Bladder microvascular endothelial cell (primary cell): ENCODE data around the gene PCDHA11. TPM values are rescaled to one million over a fixed set of nuclear protein-coding genes. Genes with fewer than 3 reads are reported as not detected.

Experiments
- total RNA-seq: library from RNA; depleted of rRNA; stranded (reverse); fragments of >200 nt; gene quantifications from 2 replicates; pipeline ENCODE4 v1.2.3, GENCODE V29; 2014

PCDHA11 gene, protein sequence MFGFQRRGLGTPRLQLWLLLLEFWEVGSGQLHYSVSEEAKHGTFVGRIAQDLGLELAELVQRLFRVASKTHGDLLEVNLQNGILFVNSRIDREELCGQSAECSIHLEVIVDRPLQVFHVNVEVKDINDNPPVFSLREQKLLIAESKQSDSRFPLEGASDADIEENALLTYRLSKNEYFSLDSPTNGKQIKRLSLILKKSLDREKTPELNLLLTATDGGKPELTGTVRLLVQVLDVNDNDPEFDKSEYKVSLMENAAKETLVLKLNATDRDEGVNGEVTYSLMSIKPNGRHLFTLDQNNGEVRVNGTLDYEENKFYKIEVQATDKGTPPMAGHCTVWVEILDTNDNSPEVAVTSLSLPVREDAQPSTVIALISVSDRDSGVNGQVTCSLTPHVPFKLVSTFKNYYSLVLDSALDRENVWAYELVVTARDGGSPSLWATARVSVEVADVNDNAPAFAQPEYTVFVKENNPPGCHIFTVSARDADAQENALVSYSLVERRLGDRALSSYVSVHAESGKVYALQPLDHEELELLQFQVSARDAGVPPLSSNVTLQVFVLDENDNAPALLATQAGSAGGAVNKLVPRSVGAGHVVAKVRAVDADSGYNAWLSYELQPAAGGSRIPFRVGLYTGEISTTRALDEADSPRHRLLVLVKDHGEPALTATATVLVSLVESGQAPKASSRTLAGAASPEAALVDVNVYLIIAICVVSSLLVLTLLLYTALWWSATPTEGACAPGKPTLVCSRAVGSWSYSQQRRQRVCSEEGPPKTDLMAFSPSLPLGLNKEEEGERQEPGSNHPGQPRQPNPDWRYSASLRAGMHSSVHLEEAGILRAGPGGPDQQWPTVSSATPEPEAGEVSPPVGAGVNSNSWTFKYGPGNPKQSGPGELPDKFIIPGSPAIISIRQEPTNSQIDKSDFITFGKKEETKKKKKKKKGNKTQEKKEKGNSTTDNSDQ
- total RNA-seq = under 0.01 and 0.13 TPM in 2 replicates

DNA sequence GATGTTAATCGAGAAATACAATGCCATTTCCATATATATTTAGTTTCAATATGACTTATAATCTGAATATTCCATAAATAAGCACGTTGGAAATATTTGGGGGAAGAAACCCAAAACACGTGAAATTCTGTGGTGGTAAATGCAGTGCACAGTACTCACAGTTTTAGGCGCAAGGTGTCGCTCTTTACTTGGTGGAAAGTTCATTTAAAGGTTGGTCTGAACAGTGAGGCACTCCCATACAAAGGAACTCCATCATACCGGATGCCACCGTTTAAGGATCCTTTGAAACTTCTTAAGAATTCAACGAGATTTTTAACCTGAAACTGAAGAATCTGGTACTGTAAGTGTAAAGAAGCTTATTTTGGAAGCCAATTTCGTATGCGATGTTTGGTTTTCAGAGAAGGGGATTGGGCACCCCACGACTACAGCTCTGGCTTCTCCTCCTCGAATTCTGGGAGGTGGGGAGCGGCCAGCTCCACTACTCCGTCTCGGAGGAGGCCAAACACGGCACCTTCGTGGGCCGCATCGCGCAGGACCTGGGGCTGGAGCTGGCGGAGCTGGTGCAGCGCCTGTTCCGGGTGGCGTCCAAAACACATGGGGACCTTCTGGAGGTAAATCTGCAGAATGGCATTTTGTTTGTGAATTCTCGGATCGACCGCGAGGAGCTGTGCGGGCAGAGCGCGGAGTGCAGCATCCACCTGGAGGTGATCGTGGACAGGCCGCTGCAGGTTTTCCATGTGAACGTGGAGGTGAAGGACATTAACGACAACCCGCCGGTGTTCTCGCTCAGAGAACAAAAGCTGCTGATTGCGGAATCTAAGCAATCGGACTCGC lies at the start of gene PCDHA11:
Gene PCDHA11, plus strand, starts transcription at position 237 of the 834 bp plus-strand sequence. Its CDS starts 147 bp downstream, at position 384.

DNA sequence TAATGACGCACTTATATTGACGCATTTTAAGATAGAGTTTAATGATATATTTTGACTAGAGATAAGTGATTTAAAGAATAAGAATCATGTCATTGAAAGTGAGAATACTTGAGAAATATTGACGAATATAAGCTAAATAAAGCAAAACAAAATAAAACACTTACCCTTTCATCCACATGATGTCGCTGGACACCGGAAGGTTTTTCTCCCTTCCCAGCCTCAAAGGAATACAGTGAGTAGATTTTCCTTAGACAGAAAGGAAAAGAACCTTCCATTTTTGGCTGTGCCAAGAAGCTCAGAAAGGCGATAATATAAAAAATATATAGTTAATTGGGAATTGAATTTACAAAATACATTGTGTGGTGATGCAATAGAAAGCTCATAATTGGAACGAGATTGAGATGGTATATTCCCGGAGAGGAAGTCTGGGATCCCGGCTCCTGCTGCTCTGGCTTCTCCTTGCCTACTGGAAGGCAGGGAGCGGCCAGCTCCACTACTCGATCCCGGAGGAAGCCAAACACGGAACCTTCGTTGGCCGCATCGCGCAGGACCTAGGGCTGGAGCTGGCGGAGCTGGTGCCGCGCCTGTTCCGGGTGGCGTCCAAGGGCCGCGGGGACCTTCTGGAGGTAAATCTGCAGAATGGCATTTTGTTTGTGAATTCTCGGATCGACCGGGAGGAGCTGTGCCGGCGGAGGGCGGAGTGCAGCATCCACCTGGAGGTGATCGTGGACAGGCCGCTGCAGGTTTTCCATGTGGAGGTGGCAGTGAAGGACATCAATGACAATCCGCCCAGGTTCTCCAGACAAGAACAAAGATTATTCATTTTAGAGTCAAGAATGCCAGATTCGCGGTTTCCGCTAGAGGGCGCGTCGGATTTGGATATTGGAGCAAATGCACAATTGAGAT lies 47.1 kb upstream of the PCDHA11 start, which contains the start of gene PCDHA5:
Gene PCDHA5, plus strand, starts transcription at position 239 of the 906 bp plus-strand sequence.

DNA sequence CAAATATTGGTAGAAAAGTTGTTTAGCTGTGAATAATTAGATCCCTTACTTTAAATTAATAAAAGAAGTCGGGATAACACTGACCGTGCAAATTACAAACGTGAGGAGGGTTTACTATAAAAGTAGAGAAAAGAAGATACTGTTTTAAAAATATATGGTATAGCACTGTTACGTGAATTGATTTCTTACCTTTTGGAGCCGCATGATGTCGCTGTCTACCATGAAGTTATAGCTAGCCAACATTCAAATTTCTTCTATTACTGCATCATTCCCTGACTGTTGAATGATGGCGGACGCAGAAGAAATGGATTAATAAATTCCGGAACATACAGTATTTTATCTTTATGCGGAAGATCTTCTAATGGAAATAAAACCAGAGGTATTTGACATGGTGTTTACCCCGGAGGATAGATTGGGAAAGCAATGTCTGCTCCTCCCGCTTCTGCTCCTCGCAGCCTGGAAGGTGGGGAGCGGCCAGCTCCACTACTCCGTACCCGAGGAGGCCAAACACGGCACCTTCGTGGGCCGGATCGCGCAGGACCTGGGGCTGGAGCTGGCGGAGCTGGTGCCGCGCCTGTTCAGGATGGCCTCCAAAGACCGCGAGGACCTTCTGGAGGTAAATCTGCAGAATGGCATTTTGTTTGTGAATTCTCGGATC lies 40.9 kb upstream of the PCDHA11 start, which contains the start of gene PCDHA6:
Gene PCDHA6, plus strand, starts transcription at position 257 of the 658 bp plus-strand sequence. Its CDS starts 132 bp downstream, at position 389.

DNA sequence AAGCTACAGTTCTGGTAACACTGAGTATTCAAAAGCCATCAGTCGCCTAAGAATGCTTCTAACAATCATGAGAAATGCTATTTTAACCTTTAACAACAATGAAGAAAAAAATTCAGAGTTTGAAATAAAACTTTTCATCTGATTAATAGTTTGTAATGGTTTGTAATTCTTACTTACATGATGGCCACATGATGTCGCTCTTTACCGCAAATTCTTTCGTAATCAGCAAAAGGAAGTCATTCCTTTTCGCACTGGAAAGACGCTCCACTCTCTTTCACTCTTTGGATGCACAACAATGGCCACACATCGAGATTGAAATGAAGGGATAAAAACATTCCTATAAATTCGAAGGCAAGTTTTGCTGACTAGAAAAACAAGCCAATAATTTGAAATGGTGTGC lies 34.8 kb upstream of the PCDHA11 start, which contains the start of gene PCDHA7:
Gene PCDHA7, plus strand, starts transcription at position 277 of the 400 bp plus-strand sequence. Its CDS starts 115 bp downstream, at position 392.

DNA sequence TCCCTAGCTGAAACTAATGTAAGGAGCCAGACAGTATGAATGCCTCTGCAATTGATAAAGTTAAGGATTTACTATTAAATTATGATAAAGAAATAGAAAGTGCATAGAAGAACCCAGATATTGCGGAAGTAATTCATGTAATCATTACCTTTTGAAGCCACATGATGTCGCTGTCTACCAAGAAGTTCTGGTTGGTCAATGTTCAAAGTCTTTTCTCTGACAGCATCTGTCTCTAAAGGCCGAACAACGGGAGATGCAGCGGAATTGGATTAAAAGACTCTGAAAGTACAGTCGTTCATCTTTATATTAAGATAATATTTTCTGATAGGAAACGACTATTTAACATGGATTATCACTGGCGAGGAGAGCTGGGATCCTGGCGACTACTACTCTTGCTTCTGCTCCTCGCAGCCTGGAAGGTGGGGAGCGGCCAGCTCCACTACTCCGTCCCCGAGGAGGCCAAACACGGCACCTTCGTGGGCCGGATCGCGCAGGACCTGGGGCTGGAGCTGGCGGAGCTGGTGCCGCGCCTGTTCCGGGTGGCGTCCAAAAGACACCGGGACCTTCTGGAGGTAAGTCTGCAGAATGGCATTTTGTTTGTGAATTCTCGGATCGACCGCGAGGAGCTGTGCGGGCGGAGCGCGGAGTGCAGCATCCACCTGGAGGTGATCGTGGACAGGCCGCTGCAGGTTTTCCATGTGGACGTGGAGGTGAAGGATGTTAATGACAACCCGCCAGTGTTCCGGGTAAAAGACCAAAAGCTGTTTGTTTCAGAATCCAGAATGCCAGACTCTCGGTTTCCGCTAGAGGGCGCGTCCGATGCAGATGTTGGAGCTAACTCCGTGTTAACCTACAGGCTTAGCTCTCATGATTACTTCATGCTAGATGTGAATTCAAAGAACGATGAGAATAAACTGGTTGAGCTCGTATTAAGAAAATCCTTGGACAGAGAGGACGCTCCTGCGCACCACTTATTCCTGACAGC lies 27.5 kb upstream of the PCDHA11 start, which contains the start of gene PCDHA8:
Gene PCDHA8, plus strand, starts transcription at position 210 of the 985 bp plus-strand sequence. Its CDS starts 135 bp downstream, at position 345.

DNA sequence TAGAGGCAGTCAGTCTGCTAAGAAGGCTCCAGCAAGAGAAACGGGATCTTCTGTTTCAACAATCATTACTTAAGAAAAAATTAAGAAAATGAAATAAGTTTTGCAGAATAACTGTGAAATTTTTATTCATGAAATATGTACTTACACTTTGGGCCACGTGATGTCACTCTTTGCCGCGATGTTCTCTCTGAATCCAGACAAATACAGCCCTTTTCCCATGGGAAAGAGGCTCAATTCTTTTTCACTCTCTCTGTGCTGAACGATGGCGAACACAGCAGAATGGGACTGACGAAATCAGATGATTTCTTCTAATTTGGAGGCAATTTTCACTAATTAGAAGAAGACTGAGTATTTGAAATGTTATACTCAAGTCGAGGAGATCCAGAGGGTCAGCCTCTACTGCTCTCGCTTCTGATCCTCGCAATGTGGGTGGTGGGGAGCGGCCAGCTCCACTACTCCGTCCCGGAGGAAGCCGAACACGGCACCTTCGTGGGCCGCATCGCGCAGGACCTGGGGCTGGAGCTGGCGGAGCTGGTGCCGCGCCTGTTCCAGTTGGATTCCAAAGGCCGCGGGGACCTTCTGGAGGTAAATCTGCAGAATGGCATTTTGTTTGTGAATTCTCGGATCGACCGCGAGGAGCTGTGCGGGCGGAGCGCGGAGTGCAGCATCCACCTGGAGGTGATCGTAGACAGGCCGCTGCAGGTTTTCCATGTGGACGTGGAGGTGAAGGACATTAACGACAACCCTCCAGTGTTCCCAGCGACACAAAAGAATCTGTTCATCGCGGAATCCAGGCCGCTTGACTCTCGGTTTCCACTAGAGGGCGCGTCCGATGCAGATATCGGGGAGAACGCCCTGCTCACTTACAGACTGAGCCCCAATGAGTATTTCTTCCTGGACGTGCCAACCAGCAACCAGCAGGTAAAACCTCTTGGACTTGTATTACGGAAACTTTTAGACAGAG lies 20.3 kb upstream of the PCDHA11 start, which contains the start of gene PCDHA9:
Gene PCDHA9, plus strand, starts transcription at position 244 of the 964 bp plus-strand sequence. Its CDS starts 114 bp downstream, at position 358.

DNA sequence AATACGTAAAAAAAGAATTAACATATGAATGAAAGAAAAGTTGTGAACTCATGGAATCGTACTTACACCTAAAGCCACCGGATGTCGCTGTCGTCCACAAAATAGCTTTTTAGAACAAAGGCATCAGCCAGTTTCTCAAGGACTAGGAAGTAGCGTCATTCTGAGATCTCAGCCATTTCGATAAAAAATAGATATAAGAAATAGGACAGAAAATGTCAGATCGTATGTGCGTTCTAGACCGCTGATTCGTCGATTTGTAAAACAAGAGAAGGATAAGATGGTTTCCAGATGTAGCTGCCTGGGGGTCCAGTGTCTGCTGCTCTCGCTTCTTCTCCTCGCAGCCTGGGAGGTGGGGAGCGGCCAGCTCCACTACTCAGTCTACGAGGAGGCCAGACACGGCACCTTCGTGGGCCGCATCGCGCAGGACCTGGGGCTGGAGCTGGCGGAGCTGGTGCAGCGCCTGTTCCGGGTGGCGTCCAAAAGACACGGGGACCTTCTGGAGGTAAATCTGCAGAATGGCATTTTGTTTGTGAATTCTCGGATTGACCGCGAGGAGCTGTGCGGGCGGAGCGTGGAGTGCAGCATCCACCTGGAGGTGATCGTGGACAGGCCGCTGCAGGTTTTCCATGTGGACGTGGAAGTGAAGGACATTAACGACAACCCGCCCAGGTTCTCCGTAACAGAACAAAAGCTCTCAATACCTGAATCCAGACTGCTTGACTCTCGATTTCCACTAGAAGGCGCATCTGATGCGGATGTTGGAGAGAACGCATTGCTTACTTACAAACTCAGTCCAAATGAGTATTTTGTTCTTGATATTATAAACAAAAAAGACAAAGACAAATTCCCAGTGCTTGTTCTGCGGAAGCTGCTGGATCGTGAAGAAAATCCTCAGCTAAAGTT lies 12.7 kb upstream of the PCDHA11 start, which contains the start of gene PCDHA10:
Gene PCDHA10, plus strand, starts transcription at position 126 of the 903 bp plus-strand sequence. Its CDS starts 152 bp downstream, at position 278.

DNA sequence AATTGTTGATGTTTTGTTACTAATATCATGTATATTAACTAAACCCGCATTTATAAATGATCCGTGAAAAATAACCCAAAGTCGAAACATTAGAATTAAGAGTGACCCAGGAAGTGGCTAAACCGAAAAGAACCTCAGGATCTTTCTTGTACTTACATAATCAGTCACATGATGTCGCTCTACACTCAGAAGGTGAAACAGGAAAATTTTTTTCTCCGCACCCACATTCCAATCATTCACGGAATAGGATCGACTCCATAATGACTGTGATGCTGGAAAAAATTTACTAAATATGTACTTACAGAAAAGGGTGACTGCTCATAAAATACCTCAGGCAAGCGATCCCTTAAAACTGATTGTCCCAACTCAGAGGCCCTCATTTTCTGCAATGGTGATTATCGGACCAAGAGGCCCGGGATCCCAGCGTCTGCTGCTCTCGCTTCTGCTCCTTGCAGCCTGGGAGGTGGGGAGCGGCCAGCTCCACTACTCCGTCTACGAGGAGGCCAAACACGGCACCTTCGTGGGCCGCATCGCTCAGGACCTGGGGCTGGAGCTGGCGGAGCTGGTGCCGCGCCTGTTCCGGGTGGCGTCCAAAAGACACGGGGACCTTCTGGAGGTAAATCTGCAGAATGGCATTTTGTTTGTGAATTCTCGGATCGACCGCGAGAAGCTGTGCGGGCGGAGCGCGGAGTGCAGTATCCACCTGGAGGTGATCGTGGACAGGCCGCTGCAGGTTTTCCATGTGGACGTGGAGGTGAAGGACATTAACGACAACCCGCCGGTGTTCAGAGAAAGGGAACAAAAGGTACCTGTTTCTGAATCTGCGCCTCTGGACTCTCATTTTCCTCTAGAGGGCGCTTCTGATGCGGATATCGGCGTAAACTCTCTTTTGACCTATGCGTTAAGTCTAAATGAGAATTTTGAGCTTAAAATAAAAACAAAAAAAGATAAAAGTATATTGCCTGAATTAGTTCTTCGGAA lies 6.6 kb downstream of the PCDHA11 start, which contains the start of gene PCDHA12:
Gene PCDHA12, plus strand, starts transcription at position 224 of the 981 bp plus-strand sequence. Its CDS starts 165 bp downstream, at position 389.

DNA sequence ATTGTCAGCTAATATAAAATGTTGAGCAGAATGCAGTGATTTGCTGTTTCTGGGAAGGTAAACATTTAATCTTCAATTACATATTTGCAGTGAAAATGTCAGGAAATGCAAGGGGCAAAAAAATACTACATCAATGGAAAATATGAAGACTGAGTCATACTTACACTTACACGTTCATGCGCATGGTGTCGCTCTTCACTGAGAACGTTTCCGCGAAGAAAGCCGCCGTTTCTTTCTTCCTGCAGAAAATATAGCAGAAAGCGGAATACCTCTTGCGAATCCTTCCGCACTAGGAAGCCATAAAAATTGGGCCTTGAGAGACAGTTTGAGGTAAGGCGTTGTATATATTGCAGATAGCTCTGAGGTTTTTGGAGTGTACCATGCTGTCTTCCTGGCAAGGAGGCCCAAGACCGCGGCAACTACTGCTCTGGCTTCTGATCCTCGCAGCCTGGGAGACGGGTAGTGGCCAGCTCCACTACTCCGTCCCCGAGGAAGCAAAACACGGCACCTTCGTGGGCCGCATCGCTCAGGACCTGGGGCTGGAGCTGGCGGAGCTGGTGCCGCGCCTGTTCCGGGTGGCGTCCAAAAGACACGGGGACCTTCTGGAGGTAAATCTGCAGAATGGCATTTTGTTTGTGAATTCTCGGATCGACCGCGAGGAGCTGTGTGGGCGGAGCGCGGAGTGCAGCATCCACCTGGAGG lies 13.3 kb downstream of the PCDHA11 start, which contains the start of gene PCDHA13:
Gene PCDHA13, plus strand, starts transcription at position 236 of the 702 bp plus-strand sequence. Its CDS starts 145 bp downstream, at position 381.

Other genes starting within 250 kb of the PCDHA11 start
- gene CD14, start 235.8 kb upstream of the PCDHA11 start, total RNA-seq = 3.2 TPM in 1 of 2 replicates, not detected in the other
- gene TMCO6, start 229.5 kb upstream of the PCDHA11 start, total RNA-seq = 15.4 and 19.7 TPM in 2 replicates
- 42.2 and 64.1 TPM in 2 replicates for gene NDUFA2, start 221.3 kb upstream of the PCDHA11 start, total RNA-seq
- gene IK, start 221.1 kb upstream of the PCDHA11 start, total RNA-seq = 75.0 and 111 TPM in 2 replicates
- 30.4 and 34.9 TPM in 2 replicates for gene WDR55, start 204.1 kb upstream of the PCDHA11 start, total RNA-seq
- 0.38 and 0.49 TPM in 2 replicates for gene DND1, start 195.4 kb upstream of the PCDHA11 start, total RNA-seq
- gene HARS1, start 177.6 kb upstream of the PCDHA11 start, total RNA-seq = 60.2 and 70.4 TPM in 2 replicates
- gene HARS2, start 177.5 kb upstream of the PCDHA11 start, total RNA-seq = 24.1 and 36.4 TPM in 2 replicates
- 37.2 and 58.8 TPM in 2 replicates for gene ZMAT2, start 168.5 kb upstream of the PCDHA11 start, total RNA-seq
- gene PCDHA1, start 82.8 kb upstream of the PCDHA11 start, total RNA-seq = 0.13 TPM in 1 of 2 replicates, not detected in the other
- gene PCDHA2, start 74.1 kb upstream of the PCDHA11 start, total RNA-seq = 0.06 TPM in 1 of 2 replicates, not detected in the other
- gene PCDHA3, start 67.9 kb upstream of the PCDHA11 start, total RNA-seq = under 0.01 and 0.19 TPM in 2 replicates
- gene PCDHA4, start 61.9 kb upstream of the PCDHA11 start, total RNA-seq = under 0.01 and 0.19 TPM in 2 replicates
- under 0.01 TPM in 1 of 2 replicates, not detected in the other for gene PCDHA5, start 47.3 kb upstream of the PCDHA11 start, total RNA-seq
- gene PCDHA6, start 41.0 kb upstream of the PCDHA11 start, total RNA-seq = 0.13 and 0.16 TPM in 2 replicates
- under 0.01 and 0.06 TPM in 2 replicates for gene PCDHA7, start 34.7 kb upstream of the PCDHA11 start, total RNA-seq
- gene PCDHA8, start 27.8 kb upstream of the PCDHA11 start, total RNA-seq = 0.13 TPM in 1 of 2 replicates, not detected in the other
- gene PCDHA9, start 20.6 kb upstream of the PCDHA11 start, total RNA-seq = 0.06 TPM in 1 of 2 replicates, not detected in the other
- gene PCDHA10, start 13.1 kb upstream of the PCDHA11 start, total RNA-seq = under 0.01 and 0.13 TPM in 2 replicates
- gene PCDHA12, start 6.4 kb downstream of the PCDHA11 start, total RNA-seq = under 0.01 TPM in 1 of 2 replicates, not detected in the other
- not detected in 2 replicates for gene PCDHA13, start 13.2 kb downstream of the PCDHA11 start, total RNA-seq
- gene PCDHAC1, start 57.3 kb downstream of the PCDHA11 start, total RNA-seq = 0.06 TPM in 1 of 2 replicates, not detected in the other
- 0.19 and 0.32 TPM in 2 replicates for gene PCDHAC2, start 97.5 kb downstream of the PCDHA11 start, total RNA-seq
- not detected in 2 replicates for gene PCDHB1, start 182.4 kb downstream of the PCDHA11 start, total RNA-seq
- gene PCDHB2, start 225.7 kb downstream of the PCDHA11 start, total RNA-seq = 0.81 and 2.3 TPM in 2 replicates
- 0.32 and 1.2 TPM in 2 replicates for gene PCDHB3, start 231.5 kb downstream of the PCDHA11 start, total RNA-seq